CD4-positive, alpha-beta memory T cell (primary cell): ENCODE results near the gene SRGAP1. TPM values are rescaled to one million over a fixed set of nuclear protein-coding genes. Genes with fewer than 3 reads are reported as not detected.

ENCODE experiments used
- CTCF ChIA-PET: fragments of 350-600 bp; sonication (Branson Sonifier 250); formaldehyde crosslinking; loops from one replicate; lab custom pipeline; 2021; ENCODE audit warnings: inconsistent platforms; ENCODE audit not compliant: partially characterized antibody; lab: Charles Lee
- POLR2A ChIA-PET: fragments of 350-600 bp; sonication (Branson Sonifier 250); formaldehyde crosslinking; loops from one replicate; lab custom pipeline; 2021; ENCODE audit not compliant: partially characterized antibody; lab: Charles Lee
- DNase-seq, 5 donors: peaks; one replicate each; pipeline versions ENCODE4 v3.0.0 to v3.0.0-alpha.2; 2020 to 2022; ENCODE audit warnings: mixed read lengths in 1 of 5
- H3K27ac ChIP-seq: one replicate; pipeline ENCODE4 v1.7.0; 2013; ENCODE audit warnings: low read depth, low read length
- H3K27me3 ChIP-seq: 2 replicates; pipeline ENCODE4 v1.7.0; 2013; ENCODE audit warnings: mild to moderate bottlenecking, low read length, moderate library complexity; ENCODE audit not compliant: insufficient read depth
- H3K36me3 ChIP-seq: 2 replicates; pipeline ENCODE4 v1.7.0; 2013; ENCODE audit warnings: mild to moderate bottlenecking, low read length, moderate library complexity; ENCODE audit not compliant: insufficient read depth
- H3K4me1 ChIP-seq: 2 replicates; pipeline ENCODE4 v1.7.0; 2013; ENCODE audit warnings: mild to moderate bottlenecking, low read length, moderate library complexity; ENCODE audit not compliant: insufficient read depth
- H3K4me3 ChIP-seq, 2 donors: one replicate each; pipeline ENCODE4 v1.7.0; 2013; ENCODE audit warnings: low read length in 2 of 2, mild to moderate bottlenecking in 1 of 2
- H3K9me3 ChIP-seq, 2 donors: one replicate each; pipeline ENCODE4 v1.7.0; 2013; ENCODE audit warnings: low read length in 2 of 2, control low read depth in 1 of 2; ENCODE audit not compliant: control insufficient read depth in 1 of 2
- H3K27ac Mint-ChIP-seq, 7 donors: one replicate each; pipeline ENCODE4 v1.8.0; 2020 to 2021; ENCODE audit warnings: mixed read lengths in 7 of 7, mild to moderate bottlenecking in 6 of 7, inconsistent platforms in 3 of 7, moderate library complexity in 3 of 7
- H3K27me3 Mint-ChIP-seq, 2 donors: one replicate each; pipeline ENCODE4 v1.8.0; 2020 to 2021; ENCODE audit warnings: mixed read lengths in 2 of 2
- H3K36me3 Mint-ChIP-seq, 2 donors: one replicate each; pipeline ENCODE4 v1.8.0; 2020 to 2021; ENCODE audit warnings: mixed read lengths in 2 of 2, inconsistent platforms in 1 of 2, mild to moderate bottlenecking in 1 of 2
- H3K4me1 Mint-ChIP-seq, 4 donors: one replicate each; pipeline ENCODE4 v1.8.0; 2020 to 2021; ENCODE audit warnings: mixed read lengths in 4 of 4, mild to moderate bottlenecking in 1 of 4
- H3K4me3 Mint-ChIP-seq, 8 donors: one replicate each; pipeline ENCODE4 v1.8.0; 2020 to 2021; ENCODE audit warnings: mixed read lengths in 8 of 8, mild to moderate bottlenecking in 7 of 8, moderate library complexity in 6 of 8, inconsistent platforms in 3 of 8
- H3K9me3 Mint-ChIP-seq, 8 donors: one replicate each; pipeline ENCODE4 v1.8.0; 2020 to 2021; ENCODE audit warnings: mixed read lengths in 8 of 8, mild to moderate bottlenecking in 5 of 8, inconsistent platforms in 3 of 8, moderate library complexity in 1 of 8
- intact Hi-C: fragments of 100-400 bp; cut with micrococcal nuclease; formaldehyde crosslinking; loops from one replicate; pipeline ENCODE4 v1.15.1; 2023
- polyA plus RNA-seq, 2 donors: library from polyadenylated mRNA; unstranded; fragments of 300-500 nt; fragmentation: Illumina TruSeq; gene quantifications; one replicate each; pipeline ENCODE4 v1.2.3, GENCODE V29; 2021
- total RNA-seq, 2 experiments: library from RNA; stranded (reverse); gene quantifications; one replicate each; pipeline ENCODE4 v1.2.3, GENCODE V29; 2021

The SRGAP1 gene
- total and polyA plus RNA-seq, 4 experiments from 2014 or later: 0.03 to 0.09 TPM; not detected in 2

DNA sequence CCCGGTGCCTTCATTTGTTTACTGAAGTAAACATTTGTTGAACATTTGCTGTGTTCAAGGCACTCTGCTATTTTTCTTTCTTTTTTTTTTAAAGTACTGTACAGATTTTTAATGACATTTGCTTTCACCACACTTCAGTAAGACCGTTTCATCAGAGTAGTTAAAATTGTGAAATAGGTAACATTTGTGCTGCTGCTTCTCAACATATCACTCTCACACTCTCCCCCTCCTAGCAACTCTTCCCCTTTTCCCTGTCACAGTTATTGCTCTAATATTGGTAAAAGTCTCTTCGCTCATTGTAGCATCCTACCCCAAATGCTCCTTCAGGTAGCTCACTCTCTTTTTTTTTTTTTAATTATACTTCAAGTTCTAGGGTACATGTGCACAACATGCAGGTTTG, 49.6 kb downstream of the SRGAP1 start:
- ChIA-PET POLR2A (no interaction called here), CTCF (no interaction called here)
- Histone ChIP-seq H3K36me3 (no peaks in the 10 kb centered on the region), H3K9me3 (no peaks in the 10 kb centered on the region), H3K27ac (no peak overlapping the region), H3K4me3 (no peak overlapping the region), H3K4me1 (no peaks in the 10 kb centered on the region), H3K27me3 (no peaks in the 10 kb centered on the region)
- Mint-ChIP-seq H3K4me1 (no peaks in the 10 kb centered on the region), H3K27me3 (peaks cover 4 to 6% of the 10 kb centered on the region in 2 donors), H3K9me3 (no peaks in the 10 kb centered on the region), H3K27ac (no peak overlapping the region), H3K4me3 (peak overlapping the region in 1 of 8 donors; percentile 26), H3K36me3 (no peaks in the 10 kb centered on the region)
- no peak for DNase-seq
- intact Hi-C loops: no loop called here

DNA sequence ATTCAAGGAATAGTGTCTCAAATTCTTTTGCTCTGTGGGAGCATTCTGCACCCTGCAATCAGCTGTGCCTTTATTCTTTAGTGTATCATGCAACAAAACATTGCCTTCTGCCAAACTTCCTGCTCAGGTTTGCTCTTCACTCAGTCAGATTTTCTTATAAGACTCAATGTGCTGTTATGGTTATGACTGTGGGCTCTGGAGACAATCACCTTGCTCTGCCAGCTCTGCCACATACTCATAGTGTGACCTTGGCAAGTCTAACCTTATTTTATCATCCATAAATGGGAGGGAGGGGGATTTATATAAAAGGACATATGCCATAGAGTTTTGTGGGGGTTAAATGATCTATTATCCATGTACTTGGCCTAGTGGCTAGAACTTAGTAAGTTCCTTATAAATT, 51.3 kb downstream of the SRGAP1 start:
- peaks cover 4 to 9% of the 10 kb centered on the region in 2 donors for H3K27me3 Mint-ChIP-seq
- ChIA-PET POLR2A (no interaction called here), CTCF (no interaction called here)
- no peaks in the 10 kb centered on the region for H3K36me3 Mint-ChIP-seq
- DNase-seq: no peak
- no peak overlapping the region for H3K4me3 Mint-ChIP-seq
- Histone ChIP-seq H3K36me3 (no peaks in the 10 kb centered on the region), H3K27me3 (no peaks in the 10 kb centered on the region), H3K4me1 (no peaks in the 10 kb centered on the region), H3K9me3 (no peaks in the 10 kb centered on the region), H3K4me3 (no peak overlapping the region), H3K27ac (no peak overlapping the region)
- no peaks in the 10 kb centered on the region for H3K4me1 Mint-ChIP-seq
- intact Hi-C loops: no loop called here
- no peaks in the 10 kb centered on the region for H3K9me3 Mint-ChIP-seq
- H3K27ac Mint-ChIP-seq: no peak overlapping the region

DNA sequence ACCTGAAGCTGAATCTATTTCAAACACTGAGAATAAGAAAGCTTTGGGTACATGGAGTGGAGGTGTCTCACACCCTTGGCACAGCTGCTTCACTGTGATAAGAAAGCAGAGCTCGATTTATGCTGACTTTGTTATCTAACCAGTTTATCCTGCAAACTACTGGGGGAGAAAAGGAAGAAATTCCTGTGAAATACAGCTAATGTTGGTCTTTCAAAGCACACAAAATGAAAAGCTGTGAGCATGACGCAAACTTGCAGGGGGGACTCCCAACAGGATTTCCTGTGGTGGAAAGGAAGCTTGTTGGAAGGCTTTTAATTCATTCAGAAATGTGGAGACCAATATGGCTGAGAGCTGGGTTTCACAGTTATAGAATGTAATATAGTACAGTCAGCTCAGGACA, 53.4 kb downstream of the SRGAP1 start:
- intact Hi-C loops: no loop called here
- no peaks in the 10 kb centered on the region for H3K9me3 Mint-ChIP-seq
- no peaks in the 10 kb centered on the region for H3K36me3 ChIP-seq
- H3K27me3 ChIP-seq: no peaks in the 10 kb centered on the region
- DNase-seq: no peak
- peaks cover 7 to 10% of the 10 kb centered on the region in 2 donors for H3K27me3 Mint-ChIP-seq
- H3K9me3 ChIP-seq: no peaks in the 10 kb centered on the region
- no peaks in the 10 kb centered on the region for H3K4me1 ChIP-seq
- H3K27ac Mint-ChIP-seq: peak overlapping the region in 1 of 7 donors; percentile 57
- no peaks in the 10 kb centered on the region for H3K4me1 Mint-ChIP-seq
- H3K4me3 Mint-ChIP-seq: no peak overlapping the region
- no peak overlapping the region for H3K27ac ChIP-seq
- H3K36me3 Mint-ChIP-seq: no peaks in the 10 kb centered on the region
- ChIA-PET CTCF (no interaction called here), POLR2A (no interaction called here)
- H3K4me3 ChIP-seq: no peak overlapping the region

DNA sequence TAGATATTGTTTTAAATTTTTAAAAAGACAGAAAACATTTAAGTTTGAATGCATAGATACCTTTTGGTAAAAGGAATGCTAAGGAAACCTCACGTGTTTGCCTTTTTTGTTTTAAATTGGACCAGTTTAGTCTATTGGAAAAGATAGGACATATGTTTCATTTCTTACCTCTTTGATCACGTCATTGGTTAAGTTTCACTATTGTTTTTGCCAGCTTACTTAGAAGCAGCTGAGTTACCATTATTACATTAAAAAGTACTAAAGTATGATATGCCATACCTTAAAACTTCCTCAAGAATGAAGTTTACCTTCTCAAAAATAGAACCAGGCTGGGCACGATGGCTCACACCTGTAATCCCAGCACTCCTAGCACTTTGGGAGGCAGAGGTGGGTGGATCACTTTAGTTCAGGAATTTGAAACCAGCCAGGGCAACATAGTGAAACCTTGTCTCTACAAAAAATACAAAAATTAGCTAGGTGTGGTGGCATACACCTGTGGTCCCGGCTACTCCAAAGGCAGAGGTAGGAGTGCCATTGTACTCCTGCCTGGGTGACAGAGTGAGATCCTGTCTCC, 54.4 kb downstream of the SRGAP1 start:
- no peaks in the 10 kb centered on the region for H3K27me3 ChIP-seq
- CTCF ChIA-PET: no interaction called here
- H3K36me3 Mint-ChIP-seq: no peaks in the 10 kb centered on the region
- no peaks in the 10 kb centered on the region for H3K4me1 Mint-ChIP-seq
- H3K4me1 ChIP-seq: no peaks in the 10 kb centered on the region
- no peak for DNase-seq
- no peak overlapping the region for H3K4me3 Mint-ChIP-seq
- no peak overlapping the region for H3K27ac ChIP-seq
- no peaks in the 10 kb centered on the region for H3K9me3 ChIP-seq
- H3K4me3 ChIP-seq: no peak overlapping the region
- no peak overlapping the region for H3K27ac Mint-ChIP-seq
- POLR2A ChIA-PET: no interaction called here
- intact Hi-C loops: no loop called here
- no peaks in the 10 kb centered on the region for H3K36me3 ChIP-seq
- H3K27me3 Mint-ChIP-seq: peaks cover 7 to 10% of the 10 kb centered on the region in 2 donors
- no peaks in the 10 kb centered on the region for H3K9me3 Mint-ChIP-seq

DNA sequence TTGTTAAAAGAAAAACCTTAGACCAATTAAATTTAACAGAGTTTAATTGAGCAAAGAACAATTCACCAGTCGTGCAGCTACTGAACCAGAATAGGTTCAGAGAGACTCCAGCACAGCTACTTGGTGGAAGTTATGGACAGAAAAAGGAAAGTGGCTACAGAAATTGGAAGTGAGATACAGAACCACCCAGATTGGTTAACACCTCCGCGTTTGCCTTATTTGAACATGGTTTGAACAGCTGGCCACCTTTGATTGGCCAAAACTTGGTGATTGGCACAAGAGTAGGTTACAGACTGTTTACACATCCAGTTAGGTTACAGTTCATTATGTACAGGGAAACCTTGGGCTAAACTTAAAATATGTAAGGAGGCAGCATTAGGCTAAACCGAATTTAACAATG, 54.9 kb downstream of the SRGAP1 start:
- H3K27ac Mint-ChIP-seq: no peak overlapping the region
- H3K9me3 Mint-ChIP-seq: no peaks in the 10 kb centered on the region
- POLR2A ChIA-PET: no interaction called here
- DNase-seq: no peak
- Histone ChIP-seq H3K4me1 (no peaks in the 10 kb centered on the region), H3K27me3 (no peaks in the 10 kb centered on the region), H3K4me3 (no peak overlapping the region), H3K36me3 (no peaks in the 10 kb centered on the region), H3K27ac (no peak overlapping the region), H3K9me3 (no peaks in the 10 kb centered on the region)
- CTCF ChIA-PET: no interaction called here
- H3K4me3 Mint-ChIP-seq: no peak overlapping the region
- H3K27me3 Mint-ChIP-seq: peaks cover 11% of the 10 kb centered on the region in 2 donors
- H3K36me3 Mint-ChIP-seq: no peaks in the 10 kb centered on the region
- intact Hi-C loops: no loop called here
- no peaks in the 10 kb centered on the region for H3K4me1 Mint-ChIP-seq

DNA sequence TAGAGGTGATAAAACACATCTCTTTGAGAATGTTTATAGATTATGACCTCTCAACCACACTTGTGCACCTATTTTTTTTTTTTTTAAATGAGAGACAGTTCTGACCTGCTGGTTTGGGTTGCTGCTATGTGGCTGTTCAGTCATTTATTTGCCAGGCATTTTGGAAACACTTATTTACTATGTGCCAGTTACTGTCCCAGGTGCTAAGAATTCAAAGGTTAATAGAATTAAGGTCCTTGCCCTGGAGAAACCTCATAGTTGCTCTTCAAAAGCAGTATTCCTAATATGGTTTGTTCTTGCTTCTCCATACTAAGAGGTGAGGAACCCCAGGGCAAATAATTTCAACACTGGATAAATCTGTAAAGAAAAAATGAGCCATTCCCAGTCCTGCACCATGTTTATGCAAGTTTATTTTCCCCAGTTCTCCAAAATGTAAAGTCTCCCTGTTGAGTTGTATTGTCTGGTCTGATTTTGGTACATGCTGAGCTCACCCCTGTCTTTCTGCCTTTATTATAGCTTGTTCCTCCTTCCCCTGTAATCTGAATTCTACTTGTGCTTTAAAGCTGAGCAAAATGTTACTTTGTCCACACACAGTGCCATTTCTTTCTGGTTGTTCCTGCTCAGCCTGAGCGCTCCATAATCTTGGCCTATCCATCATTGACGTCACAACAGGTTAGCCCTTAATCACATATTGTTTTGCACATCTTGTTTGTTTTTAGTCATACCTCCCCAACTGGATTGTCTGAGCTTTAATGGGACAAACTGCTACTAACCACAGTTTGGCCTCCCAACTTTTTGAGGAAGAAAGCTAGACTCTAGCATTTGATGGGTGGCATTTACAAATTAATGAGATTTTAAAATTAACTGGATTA, 56.7 kb downstream of the SRGAP1 start:
- Mint-ChIP-seq H3K27me3 (peaks cover 10 to 11% of the 10 kb centered on the region in 2 donors), H3K27ac (no peak overlapping the region), H3K36me3 (no peaks in the 10 kb centered on the region), H3K9me3 (peaks cover 0 to 4% (median 0%) of the 10 kb centered on the region in 8 donors), H3K4me1 (no peaks in the 10 kb centered on the region), H3K4me3 (no peak overlapping the region)
- H3K4me3 ChIP-seq: no peak overlapping the region
- intact Hi-C loops: no loop called here
- CTCF ChIA-PET: no interaction called here
- H3K4me1 ChIP-seq: no peaks in the 10 kb centered on the region
- POLR2A ChIA-PET: no interaction called here
- no peak for DNase-seq
- H3K27ac ChIP-seq: no peak overlapping the region
- H3K36me3 ChIP-seq: no peaks in the 10 kb centered on the region
- H3K9me3 ChIP-seq: no peaks in the 10 kb centered on the region
- H3K27me3 ChIP-seq: no peaks in the 10 kb centered on the region

DNA sequence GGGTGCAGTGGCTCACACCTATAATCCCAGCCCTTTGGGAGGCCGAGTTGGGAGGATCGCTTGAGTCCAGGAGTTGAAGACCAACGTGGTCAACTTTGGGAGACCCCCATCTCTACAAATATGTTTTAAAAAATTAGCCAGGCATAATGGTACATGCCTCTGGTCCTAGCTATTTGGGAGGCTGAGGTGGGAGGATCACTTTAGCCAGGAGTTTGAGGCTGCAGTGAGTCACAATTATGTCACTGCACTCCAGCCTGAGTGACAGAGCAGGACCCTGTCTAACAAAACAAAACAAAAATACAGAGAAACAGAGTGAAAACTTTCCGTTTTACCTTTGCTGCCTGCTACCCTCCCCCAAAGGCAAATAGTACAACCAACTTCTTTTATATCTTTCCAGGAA, 60.2 kb downstream of the SRGAP1 start:
- peaks cover 8 to 10% of the 10 kb centered on the region in 2 donors for H3K27me3 Mint-ChIP-seq

More for the DNA sequence above, 60.2 kb downstream of the SRGAP1 start:
- ChIA-PET CTCF (no interaction called here), POLR2A (no interaction called here)
- Mint-ChIP-seq H3K27ac (no peak overlapping the region), H3K36me3 (no peaks in the 10 kb centered on the region), H3K9me3 (peaks cover 2 to 9% (median 3%) of the 10 kb centered on the region in 8 donors), H3K4me1 (no peaks in the 10 kb centered on the region), H3K4me3 (no peak overlapping the region)
- H3K27ac ChIP-seq: no peak overlapping the region
- H3K36me3 ChIP-seq: no peaks in the 10 kb centered on the region
- no peaks in the 10 kb centered on the region for H3K9me3 ChIP-seq
- no peak for DNase-seq
- H3K4me3 ChIP-seq: no peak overlapping the region
- H3K4me1 ChIP-seq: no peaks in the 10 kb centered on the region
- H3K27me3 ChIP-seq: no peaks in the 10 kb centered on the region
- intact Hi-C loops: no loop called here
